GM12891 (cell line): ENCODE data around the gene CENPT. TPM values are rescaled to one million over a fixed set of nuclear protein-coding genes. Genes with fewer than 3 reads are reported as not detected.

Experiments
- DNase-seq: peaks from one replicate; pipeline ENCODE4 v3.0.0; 2011; ENCODE audit warnings: low spot score; ENCODE audit not compliant: insufficient read length
- FAIRE-seq: peaks from 2 replicates; lab custom pipeline; 2011; peaks lifted over from hg19 to GRCh38; lab: Jason Lieb, UNC
- PAX5 ChIP-seq: IDR thresholded peaks from 2 replicates; pipeline ENCODE4 v1.6.1; 2011; ENCODE audit warnings: low read length, moderate library complexity, mild to moderate bottlenecking; ENCODE audit not compliant: insufficient read depth, severe bottlenecking
- POLR2A ChIP-seq: IDR thresholded peaks from 2 replicates; pipeline ENCODE4 v1.6.1; 2011; ENCODE audit warnings: low read depth, low read length, control low read depth
- POLR2AphosphoS5 ChIP-seq: IDR thresholded peaks from 2 replicates; pipeline ENCODE4 v1.6.1; 2011; ENCODE audit warnings: low read depth, low read length, control low read depth
- POU2F2 ChIP-seq: IDR thresholded peaks from 2 replicates; pipeline ENCODE4 v1.6.1; 2011; ENCODE audit warnings: low read depth, mild to moderate bottlenecking, control low read depth, low read length, moderate library complexity
- SPI1 ChIP-seq: IDR thresholded peaks from 2 replicates; pipeline ENCODE4 v1.6.1; 2011; ENCODE audit warnings: low read depth, low read length, control low read depth
- TAF1 ChIP-seq: IDR thresholded peaks from 2 replicates; pipeline ENCODE4 v1.6.1; 2011; ENCODE audit warnings: low read depth, low read length, control low read depth
- polyA plus RNA-seq: library from polyadenylated mRNA; unstranded; fragments of >200 nt; gene quantifications from one replicate; pipeline ENCODE4 v1.2.1, GENCODE V29; 2012; ENCODE audit warnings: low read depth, missing spikeins, inconsistent platforms; ENCODE audit not compliant: missing spikeins

Gene CENPT, protein sequence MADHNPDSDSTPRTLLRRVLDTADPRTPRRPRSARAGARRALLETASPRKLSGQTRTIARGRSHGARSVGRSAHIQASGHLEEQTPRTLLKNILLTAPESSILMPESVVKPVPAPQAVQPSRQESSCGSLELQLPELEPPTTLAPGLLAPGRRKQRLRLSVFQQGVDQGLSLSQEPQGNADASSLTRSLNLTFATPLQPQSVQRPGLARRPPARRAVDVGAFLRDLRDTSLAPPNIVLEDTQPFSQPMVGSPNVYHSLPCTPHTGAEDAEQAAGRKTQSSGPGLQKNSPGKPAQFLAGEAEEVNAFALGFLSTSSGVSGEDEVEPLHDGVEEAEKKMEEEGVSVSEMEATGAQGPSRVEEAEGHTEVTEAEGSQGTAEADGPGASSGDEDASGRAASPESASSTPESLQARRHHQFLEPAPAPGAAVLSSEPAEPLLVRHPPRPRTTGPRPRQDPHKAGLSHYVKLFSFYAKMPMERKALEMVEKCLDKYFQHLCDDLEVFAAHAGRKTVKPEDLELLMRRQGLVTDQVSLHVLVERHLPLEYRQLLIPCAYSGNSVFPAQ
- 28.0 TPM for polyA plus RNA-seq

DNA sequence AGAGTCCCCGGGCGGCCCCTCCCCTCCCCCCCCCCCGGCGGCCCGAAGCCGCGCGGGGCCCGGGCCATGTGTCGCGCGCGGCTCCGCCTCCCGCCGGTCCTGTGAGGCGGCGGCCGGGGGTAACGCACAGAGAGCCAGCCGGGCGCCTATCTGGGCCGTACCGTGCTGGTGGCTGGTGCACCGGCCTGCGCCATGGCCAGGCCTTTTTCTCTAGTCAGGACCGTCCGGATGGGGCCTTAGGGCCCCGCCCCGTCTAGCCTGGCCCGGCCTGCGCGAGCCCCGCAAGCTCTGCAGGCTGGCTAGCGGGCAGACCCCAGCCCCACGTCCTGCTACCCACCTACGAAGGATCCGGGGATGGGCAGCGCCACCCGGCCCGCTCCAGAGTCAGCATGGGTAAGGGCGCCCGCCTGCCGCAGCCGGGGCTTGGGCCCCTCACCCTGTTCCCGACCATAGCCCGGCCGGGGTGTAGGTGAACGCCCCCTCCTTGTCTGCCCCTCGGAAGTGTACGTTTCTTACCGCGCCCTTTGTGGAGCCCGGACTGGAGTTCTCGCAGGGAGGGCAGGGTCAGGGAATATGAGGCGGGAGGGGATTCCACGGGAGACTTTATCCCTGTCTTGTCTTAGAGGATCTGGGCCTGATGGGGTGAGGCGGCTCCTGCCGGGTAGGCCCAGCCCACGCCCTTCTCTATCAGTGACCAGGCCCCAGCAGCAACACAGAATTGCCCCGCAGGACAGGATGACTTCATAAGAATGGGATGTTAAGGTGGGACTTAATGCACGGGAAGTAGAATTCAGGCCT lies at the start of gene CENPT:
Gene CENPT (minus strand): TSS at position 630 of the 798 bp plus-strand sequence. CDS start 13,834 bp downstream, outside the sequence.
- FAIRE-seq (no peak), DNase-seq (peak; percentile 80)
- TF ChIP-seq TAF1: no peak; the same call in 1 of the 2 replicates
- TF ChIP-seq POLR2AphosphoS5: no peak

DNA sequence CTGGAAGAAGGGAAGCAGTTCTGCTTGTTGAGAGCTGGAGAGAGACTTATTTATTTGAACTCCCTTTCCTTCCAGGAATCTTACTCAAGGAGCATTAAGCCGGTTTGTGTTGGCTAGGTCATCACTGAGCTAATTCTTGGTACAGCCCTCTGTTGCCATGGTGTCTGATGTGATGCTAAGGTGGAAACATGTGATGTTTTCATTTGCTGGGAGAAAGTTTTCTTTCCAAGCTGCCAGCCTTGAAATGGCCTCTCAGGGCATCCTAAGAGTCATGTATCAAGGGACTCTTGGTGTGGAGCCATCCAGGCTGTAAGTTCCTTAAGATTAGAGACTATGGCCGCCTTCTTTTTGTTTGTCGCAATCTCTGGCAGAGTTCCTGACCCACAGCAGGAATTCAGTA lies 49.7 kb upstream of the CENPT start:
- TF ChIP-seq SPI1 (no peak), POLR2AphosphoS5 (no peak), POLR2A (no peak), PAX5 (no peak), POU2F2 (no peak), TAF1 (no peak)
- FAIRE-seq (no peak), DNase-seq (no peak)

DNA sequence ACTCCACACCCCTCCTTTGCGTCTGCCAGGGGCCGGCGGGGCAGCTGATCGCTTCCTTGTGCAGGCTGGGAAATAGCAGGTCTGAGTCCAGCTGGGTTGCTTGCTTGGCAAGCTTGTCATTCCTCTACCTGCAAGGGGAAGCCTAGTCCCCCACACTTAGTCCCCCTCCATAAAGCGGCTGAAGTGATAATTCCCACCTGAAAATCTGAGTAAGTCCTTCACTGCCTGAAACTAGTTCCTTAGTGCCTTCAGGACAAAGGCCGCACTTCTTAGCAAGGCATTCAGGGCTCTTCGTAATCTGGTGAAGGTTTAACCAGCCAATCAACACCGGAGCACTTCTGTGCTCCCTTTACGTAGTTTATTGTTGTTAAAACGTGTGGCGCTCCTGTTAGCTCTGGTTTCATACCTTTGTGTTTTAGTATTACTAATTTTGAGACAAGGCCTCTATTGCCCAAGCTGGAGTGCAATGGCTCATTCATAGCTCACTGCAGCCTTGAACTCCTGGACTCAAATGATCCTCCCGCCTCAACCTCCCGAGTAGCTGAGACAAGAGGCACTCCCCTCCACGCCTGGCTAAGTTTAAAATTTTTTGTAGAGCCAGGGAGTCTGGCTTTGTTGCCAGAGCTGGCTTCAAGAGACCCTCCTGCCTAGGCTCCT lies 46.4 kb upstream of the CENPT start:
- TF ChIP-seq SPI1 (no peak), TAF1 (no peak), POLR2AphosphoS5 (no peak), POU2F2 (no peak), PAX5 (no peak), POLR2A (no peak)
- FAIRE-seq (no peak), DNase-seq (no peak)

DNA sequence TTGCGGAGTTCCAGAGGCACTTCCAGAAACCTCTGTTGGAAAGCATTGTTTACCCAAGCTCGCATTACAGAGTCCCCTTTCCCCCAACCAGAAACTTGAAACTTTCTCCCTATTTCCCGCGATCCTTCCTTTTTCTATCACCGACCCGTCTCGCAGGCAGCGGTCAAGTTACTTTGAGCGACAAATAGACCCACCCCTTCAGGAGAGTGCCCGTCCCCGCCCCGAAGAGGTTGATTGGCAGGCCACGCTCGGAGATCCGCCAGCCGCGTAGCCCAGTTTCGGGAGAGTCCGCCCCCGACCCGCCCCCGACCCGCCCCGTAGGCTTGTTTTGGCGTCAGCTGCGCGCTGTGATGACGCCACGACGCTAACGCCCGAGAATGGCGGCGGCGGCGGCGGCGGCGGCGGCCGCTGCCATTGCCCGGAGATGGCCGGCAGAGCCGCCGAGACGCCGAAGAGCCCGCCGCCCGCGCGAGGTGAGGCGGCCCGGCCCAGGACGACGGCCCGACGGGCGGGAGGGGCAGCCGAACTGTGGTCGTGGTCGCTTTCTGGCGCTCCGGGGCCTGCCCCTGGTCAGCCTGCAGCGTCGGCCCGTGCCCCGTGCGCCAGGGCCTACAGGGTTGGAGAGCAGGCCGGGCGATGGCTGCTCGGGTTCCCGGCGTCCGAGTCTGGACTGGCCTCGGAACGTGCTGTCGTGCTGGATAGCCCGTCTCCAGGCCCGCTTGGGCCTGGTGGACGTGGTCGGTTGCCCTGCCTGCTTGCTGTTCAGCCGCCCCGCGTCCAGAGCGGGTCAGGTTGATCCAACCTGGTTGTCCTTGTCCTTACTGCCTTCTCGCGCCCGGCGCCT lies 45.6 kb upstream of the CENPT start, which contains the start of gene PSKH1:
Gene PSKH1 (plus strand): TSS at position 356 of the 844 bp plus-strand sequence. CDS start 15,496 bp downstream, outside the sequence.
- FAIRE-seq (peak; percentile 59), DNase-seq (peak; percentile 99)
- peak; percentile 39 for TF ChIP-seq POLR2A
- no peak for TF ChIP-seq SPI1

DNA sequence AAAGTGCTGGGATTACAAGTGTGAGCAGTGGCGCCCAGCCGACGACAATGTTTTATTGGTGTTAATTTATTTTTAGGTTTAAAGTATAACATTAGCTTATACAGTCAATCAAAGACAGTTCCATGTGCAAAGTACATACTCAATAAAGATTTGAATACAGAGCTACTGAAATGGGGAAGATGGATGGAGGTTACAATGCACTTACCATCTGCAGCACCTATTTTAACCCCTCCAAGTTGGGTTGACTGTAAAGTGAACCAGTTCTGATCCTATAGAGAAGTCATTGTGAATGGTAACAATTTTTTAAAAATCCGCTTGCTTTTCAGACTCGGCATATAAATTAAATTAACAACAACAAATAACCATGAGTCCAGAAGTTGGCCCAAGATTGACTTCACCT lies 44.9 kb upstream of the CENPT start:
- no peak for FAIRE-seq
- DNase-seq: no peak
- TF ChIP-seq POLR2A (no peak), PAX5 (no peak), TAF1 (no peak), SPI1 (no peak), POU2F2 (no peak), POLR2AphosphoS5 (no peak)

DNA sequence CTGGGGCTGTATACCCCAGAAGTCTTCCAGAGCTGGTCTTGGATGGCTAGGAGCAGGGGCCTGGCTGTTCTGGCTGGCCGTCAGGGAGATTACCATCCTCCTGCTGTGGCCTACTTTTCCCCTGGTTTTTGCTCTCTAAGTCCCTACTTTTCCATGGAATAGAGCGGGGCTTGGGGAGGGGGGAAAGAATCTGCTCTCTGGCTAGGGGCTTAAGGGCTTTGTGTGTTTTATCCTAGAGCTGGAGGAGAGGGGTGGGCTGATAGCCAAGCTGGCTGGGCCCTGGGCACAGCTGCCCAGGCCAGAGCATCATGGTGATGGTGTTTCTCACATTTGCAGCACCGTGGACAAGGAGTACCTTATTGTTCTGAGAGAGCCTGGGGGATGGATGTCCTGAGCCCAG lies 40.8 kb upstream of the CENPT start:
- no peak for DNase-seq
- TF ChIP-seq POU2F2 (no peak), PAX5 (no peak), POLR2A (no peak; the same call in 1 of the 2 replicates), SPI1 (no peak), TAF1 (no peak), POLR2AphosphoS5 (no peak)

DNA sequence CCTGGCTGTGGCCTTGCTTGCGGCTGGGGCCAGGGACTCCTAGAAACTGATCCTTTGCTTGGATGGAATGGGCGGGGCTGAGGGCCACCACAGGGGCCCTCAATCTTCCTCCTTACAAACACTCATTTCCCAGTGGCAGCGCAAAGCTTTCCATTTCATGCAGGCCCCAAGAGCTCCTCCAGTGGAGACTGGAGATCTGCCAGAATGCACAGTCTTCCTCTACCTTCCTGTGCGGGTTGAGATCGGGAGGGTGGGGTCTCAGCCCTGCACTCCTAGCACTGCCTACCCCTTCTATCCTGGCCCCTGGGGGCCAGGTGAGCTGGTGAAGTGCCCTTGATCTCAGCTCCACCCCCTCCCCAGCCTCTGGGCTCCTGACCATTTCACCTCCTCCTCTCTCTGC lies 38.9 kb upstream of the CENPT start:
- FAIRE-seq (no peak), DNase-seq (no peak)
- TF ChIP-seq POLR2A (no peak), PAX5 (no peak), POLR2AphosphoS5 (no peak), SPI1 (no peak), POU2F2 (no peak), TAF1 (no peak)

More for the DNA sequence above, 40.8 kb upstream of the CENPT start:
- no peak for FAIRE-seq

DNA sequence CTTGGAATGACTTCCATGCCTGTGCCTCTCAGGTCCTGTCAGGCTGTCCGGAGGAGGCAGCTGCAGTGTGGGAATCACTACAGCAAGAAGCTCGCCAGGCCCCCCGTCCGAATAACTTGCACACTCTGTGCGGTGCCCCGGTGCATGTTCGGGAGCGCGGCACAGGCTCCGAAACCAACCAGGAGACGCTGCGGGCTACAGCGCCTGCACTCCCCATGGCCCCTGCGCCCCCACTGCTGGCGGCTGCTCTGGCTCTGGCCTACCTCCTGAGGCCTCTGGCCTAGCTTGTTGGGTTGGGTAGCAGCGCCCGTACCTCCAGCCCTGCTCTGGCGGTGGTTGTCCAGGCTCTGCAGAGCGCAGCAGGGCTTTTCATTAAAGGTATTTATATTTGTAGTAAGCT lies 38.5 kb upstream of the CENPT start:
- no peak for FAIRE-seq
- TF ChIP-seq PAX5 (no peak), POLR2AphosphoS5 (no peak), POU2F2 (no peak), POLR2A (no peak), SPI1 (no peak), TAF1 (no peak)
- no peak for DNase-seq

DNA sequence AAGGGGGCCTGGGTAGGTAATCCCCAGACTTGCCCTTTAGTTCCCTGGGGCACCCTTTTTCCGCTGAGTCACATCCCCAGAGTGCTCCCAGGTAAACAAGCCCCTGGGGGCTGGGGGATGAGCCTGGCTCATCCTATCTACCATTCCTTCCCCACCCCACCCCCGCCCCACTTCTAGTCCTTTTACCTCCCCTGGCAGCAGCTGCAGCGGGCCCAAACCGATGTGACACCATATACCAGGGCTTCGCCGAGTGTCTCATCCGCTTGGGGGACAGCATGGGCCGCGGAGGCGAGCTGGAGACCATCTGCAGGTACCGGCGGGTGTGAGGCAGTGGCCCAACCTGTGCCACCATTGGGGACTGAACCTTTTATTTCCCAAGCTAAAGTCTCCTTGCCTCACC lies 38.1 kb upstream of the CENPT start:
- TF ChIP-seq TAF1: no peak
- TF ChIP-seq POLR2A: no peak
- TF ChIP-seq PAX5: no peak
- TF ChIP-seq SPI1: no peak
- no peak for TF ChIP-seq POLR2AphosphoS5
- TF ChIP-seq POU2F2: no peak
- no peak for FAIRE-seq

More for the DNA sequence above, 38.1 kb upstream of the CENPT start:
- DNase-seq: no peak
